Erythroblast (primary cell): ENCODE data around the gene ANKRD44.

ENCODE experiments used
- GATA1 ChIP-seq: IDR thresholded peaks from 2 replicates; pipeline ENCODE4 v1.6.1; 2011; ENCODE audit warnings: low read depth, mild to moderate bottlenecking, control low read depth, low read length, moderate library complexity
- POLR2A ChIP-seq: IDR thresholded peaks from 2 replicates; pipeline ENCODE4 v1.6.1; 2011; ENCODE audit warnings: mild to moderate bottlenecking, low read length

DNA sequence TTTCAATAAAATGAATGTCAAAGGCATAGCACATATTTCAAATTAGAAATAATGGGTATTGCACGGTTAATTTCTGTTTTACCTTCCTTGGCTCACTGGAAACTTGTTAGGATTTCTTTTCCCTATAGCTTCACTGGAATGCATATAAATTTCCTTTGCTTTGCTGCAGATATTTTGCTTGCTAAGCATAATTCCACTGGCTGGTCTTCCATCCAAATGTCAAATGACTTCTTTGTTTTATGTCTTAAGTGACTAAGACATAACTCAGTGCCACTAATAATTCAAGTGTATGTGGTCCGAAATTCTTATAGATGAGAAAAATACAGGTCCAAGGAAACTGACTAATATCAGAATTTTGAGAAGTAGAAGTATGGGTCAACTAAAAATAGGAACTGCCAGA lies 201.3 kb downstream of the ANKRD44 start:
- TF ChIP-seq POLR2A (no peak), GATA1 (no peak)
